HepG2 (cell line): ENCODE measurements around the gene MXD3. TPM values are rescaled to one million over a fixed set of nuclear protein-coding genes. Genes with fewer than 3 reads are reported as not detected.

Source experiments
- ATAC-seq: fragments of 200-7000 bp; cut with Tn5 transposase; 3 replicates; pipeline ENCODE4 v1.9.1; 2020; ENCODE audit warnings: mild to moderate bottlenecking, moderate library complexity
- BruUV-seq: library from RNA; stranded (reverse); fragments of 400-500 nt; replicated peaks from 2 replicates; lab custom pipeline; 2021; lab: Mats Ljungman, UMichigan
- CTCF ChIA-PET: fragments of 300-600 bp; formaldehyde crosslinking; extraction: SDS; loops from one replicate; lab custom pipeline; 2021; ENCODE audit warnings: low total read pairs, inconsistent platforms, low intra/inter-chr PET ratio; lab: Yijun Ruan, JAX
- POLR2A ChIA-PET: fragments of 350-600 bp; sonication (Branson Sonifier 250); formaldehyde crosslinking; loops from one replicate; lab custom pipeline; 2020; ENCODE audit warnings: antibody characterized with exemption, inconsistent platforms; lab: Yijun Ruan, JAX
- DNase-seq: peaks from one replicate; pipeline ENCODE4 v3.0.0-alpha.2; 2015; ENCODE audit warnings: low spot score
- FAIRE-seq: peaks from 3 replicates; lab custom pipeline; 2011; peaks lifted over from hg19 to GRCh38; lab: Jason Lieb, UNC
- H2AFZ ChIP-seq: one replicate; pipeline ENCODE4 v1.6.1; 2011; ENCODE audit warnings: low read length, inconsistent platforms
- H3K27ac ChIP-seq: fragments of 300-600 bp; 3 replicates; pipeline ENCODE4 v1.8.0; 2011; ENCODE audit warnings: mixed run types, mild to moderate bottlenecking, mixed read lengths, low read length, inconsistent platforms; ENCODE audit not compliant: insufficient read depth; ENCODE audit errors: extremely low read length
- H3K27me3 ChIP-seq, 2 experiments: fragments of 200-600 bp in 1 of 2; 2 replicates in 1 of 2; 3 replicates in 1 of 2; pipeline versions ENCODE4 v1.6.0 to v1.8.0; 2011; ENCODE audit warnings: low read length in 2 of 2, mild to moderate bottlenecking in 2 of 2, moderate library complexity in 2 of 2, inconsistent platforms in 1 of 2; ENCODE audit not compliant: insufficient read depth in 2 of 2, control insufficient read depth in 1 of 2
- H3K36me3 ChIP-seq, 2 experiments: fragments of 200-600 bp in 1 of 2; replicated peaks in 1 of 2; 2 replicates in 1 of 2; 3 replicates in 1 of 2; pipeline versions ENCODE4 v1.5.1 to v1.8.0; 2011; ENCODE audit warnings: low read length in 2 of 2, inconsistent platforms in 1 of 2; ENCODE audit not compliant: insufficient read depth in 2 of 2, control insufficient read depth in 1 of 2
- H3K4me1 ChIP-seq: 2 replicates; pipeline ENCODE4 v1.5.1; 2012; ENCODE audit warnings: low read length, inconsistent platforms; ENCODE audit not compliant: insufficient read depth
- H3K4me2 ChIP-seq: 2 replicates; pipeline ENCODE4 v1.6.0; 2011; ENCODE audit warnings: low read depth, low read length, inconsistent platforms
- H3K4me3 ChIP-seq, 3 experiments: fragments of 200-600 bp in 1 of 3; sonication (generic), shearing (Covaris generic) in 1 of 3; replicated peaks in 1 of 3; 2 replicates each; pipeline ENCODE4 v1.5.1; 2011 to 2016; ENCODE audit warnings: low read length in 3 of 3, inconsistent platforms in 2 of 3, low read depth in 2 of 3, mild to moderate bottlenecking in 2 of 3, control low read depth in 1 of 3, mixed read lengths in 1 of 3; ENCODE audit not compliant: insufficient read depth in 1 of 3
- H3K79me2 ChIP-seq: one replicate; pipeline ENCODE4 v1.6.1; 2011; ENCODE audit warnings: low read length, inconsistent platforms; ENCODE audit not compliant: insufficient read depth
- H3K9ac ChIP-seq: 2 replicates; pipeline ENCODE4 v1.6.0; 2011; ENCODE audit warnings: mild to moderate bottlenecking, low read depth, low read length, inconsistent platforms; ENCODE audit not compliant: insufficient read depth
- H3K9me3 ChIP-seq: 2 replicates; pipeline ENCODE4 v1.5.1; 2012; ENCODE audit warnings: mild to moderate bottlenecking, low read length
- H4K20me1 ChIP-seq: 2 replicates; pipeline ENCODE4 v1.6.0; 2011; ENCODE audit warnings: inconsistent platforms, mild to moderate bottlenecking, low read length, moderate library complexity; ENCODE audit not compliant: insufficient read depth
- CHCHD3 ChIP-seq: sonication (generic); formaldehyde crosslinking; IDR thresholded peaks from 2 replicates; pipeline ENCODE4 v1.8.0; 2022; ENCODE audit warnings: mild to moderate bottlenecking, missing genetic modification reagents, moderate library complexity
- CTCF ChIP-seq: sonication (generic); formaldehyde crosslinking; IDR thresholded peaks from 2 replicates; pipeline ENCODE4 v1.5.0; 2020; ENCODE audit warnings: mild to moderate bottlenecking, missing genetic modification reagents, moderate library complexity
- HNF4G ChIP-seq, 2 experiments: sonication (generic) in 1 of 2; formaldehyde crosslinking in 1 of 2; IDR thresholded peaks; 2 replicates each; pipeline versions ENCODE4 v1.4.0 to v1.6.1; 2011 to 2020; ENCODE audit warnings: borderline replicate concordance in 2 of 2, low read depth in 2 of 2, mild to moderate bottlenecking in 2 of 2, low read length in 1 of 2, missing genetic modification reagents in 1 of 2, moderate library complexity in 1 of 2
- PAF1 ChIP-seq: IDR thresholded peaks from 2 replicates; pipeline ENCODE4 v1.6.1; 2016; ENCODE audit warnings: missing genetic modification reagents, missing compliant biosample characterization
- TCF12 ChIP-seq, 2 experiments: fragments of 450-650 bp in 1 of 2; sonication (generic) in 1 of 2; formaldehyde crosslinking in 1 of 2; IDR thresholded peaks; 2 replicates each; pipeline versions ENCODE4 v1.6.1 to v1.8.0; 2017 to 2022; ENCODE audit warnings: antibody characterized with exemption in 1 of 2, mild to moderate bottlenecking in 1 of 2, missing genetic modification reagents in 1 of 2, moderate library complexity in 1 of 2
- TEAD2 ChIP-seq: sonication (generic); formaldehyde crosslinking; IDR thresholded peaks from 2 replicates; pipeline ENCODE4 v1.9.0; 2021; ENCODE audit warnings: missing genetic modification reagents
- THAP8 ChIP-seq: sonication (generic); formaldehyde crosslinking; IDR thresholded peaks from 2 replicates; pipeline ENCODE4 v1.5.1; 2020; ENCODE audit warnings: missing genetic modification reagents, mild to moderate bottlenecking, borderline replicate concordance
- USF2 ChIP-seq, 2 experiments: sonication (generic) in 1 of 2; formaldehyde crosslinking in 1 of 2; IDR thresholded peaks; 2 replicates each; pipeline versions ENCODE4 v1.5.1 to v1.6.1; 2011 to 2020; ENCODE audit warnings: borderline replicate concordance in 1 of 2, low read depth in 1 of 2, low read length in 1 of 2, mild to moderate bottlenecking in 1 of 2, missing genetic modification reagents in 1 of 2, moderate library complexity in 1 of 2
- ZBTB7A ChIP-seq: sonication (generic); formaldehyde crosslinking; IDR thresholded peaks from 2 replicates; pipeline ENCODE4 v1.8.0; 2022; ENCODE audit warnings: mild to moderate bottlenecking, missing genetic modification reagents
- ZNF225 ChIP-seq: sonication (generic); formaldehyde crosslinking; IDR thresholded peaks from 2 replicates; pipeline ENCODE4 v1.4.0; 2020; ENCODE audit warnings: mild to moderate bottlenecking, missing genetic modification reagents
- ZNF724P ChIP-seq: sonication (generic); formaldehyde crosslinking; IDR thresholded peaks from 2 replicates; pipeline ENCODE4 v1.8.0; 2022; ENCODE audit warnings: missing genetic modification reagents, borderline replicate concordance
- ZZZ3 ChIP-seq: sonication (generic); formaldehyde crosslinking; IDR thresholded peaks from 2 replicates; pipeline ENCODE4 v1.4.0; 2020; ENCODE audit warnings: missing genetic modification reagents, mild to moderate bottlenecking, borderline replicate concordance
- WGBS: methylation state at CpG from one replicate; pipeline ENCODE4 v1.1.6; 2017; ENCODE audit warnings: low lambda C conversion rate; 5-methylcytosine and 5-hydroxymethylcytosine counted together
- in situ Hi-C: cut with HindIII; loops from 2 replicates; pipeline ENCODE4 v1.10.0; 2017; ENCODE audit warnings: low pct_unique_long_range_greater_than_20kb; ENCODE audit not compliant: extremely low pct_ligation_motif_present
- intact Hi-C: fragments of 100-400 bp; cut with micrococcal nuclease; formaldehyde crosslinking; loops from one replicate; pipeline ENCODE4 v1.10.0; 2022; ENCODE audit not compliant: unreplicated experiment
- polyA plus RNA-seq, 8 experiments: library from polyadenylated mRNA; depleted of rRNA in 3 of 8; stranded (reverse) in 7 of 8; unstranded in 1 of 8; fragments of >200 nt; fragmentation: Illumina TruSeq in 4 of 8; extraction: Trizol in 4 of 8; gene quantifications; 2 replicates each; pipeline versions ENCODE4 v1.2.1 to v1.2.3, GENCODE V29; 2011 to 2016; ENCODE audit warnings: low read depth in 4 of 8, missing spikeins in 1 of 8, mixed read lengths in 1 of 8; ENCODE audit not compliant: insufficient read depth in 1 of 8
- total RNA-seq, 5 experiments: library from RNA; depleted of rRNA; stranded (reverse); fragments of >200 nt; fragmentation: Illumina TruSeq; extraction: Trizol; gene quantifications; 2 replicates each; pipeline ENCODE4 v1.2.3, GENCODE V29; 2016; ENCODE audit warnings: low read depth in 1 of 5

Gene MXD3
- total and polyA plus RNA-seq, 2 of the 13 experiments (the other 11 are each of a cell fraction or from before 2014, with no cell fraction given) = 10.5 to 12.8 TPM

GRCh38 chr5:177308740-177309139 lies 3.0 kb downstream of the MXD3 start:
- no peaks in the 10 kb centered on the region for H3K9me3 ChIP-seq
- no peak overlapping the region for H3K9ac ChIP-seq
- CTCF ChIA-PET = interaction anchor here (1.6 kb wide), 1 partner anchor 28 kb away, joined by 9 read pairs; no protein-coding TSS in a partner anchor
- intact Hi-C loops (no loop called here), in situ Hi-C loops (no loop called here)
- H3K27me3 ChIP-seq = no peaks in the 10 kb centered on the region; a peak in 1 of 5 replicates
- H3K27ac ChIP-seq = no peak overlapping the region
- no peak for ATAC-seq
- WGBS = 96% methylated on average over 11 of the region's 11 CpGs
- H2AFZ ChIP-seq = no peak overlapping the region
- no peak for DNase-seq
- BruUV-seq = no TSS peak
- H3K36me3 ChIP-seq = peaks cover 7 to 27% of the 10 kb centered on the region in 2 experiments
- H3K4me3 ChIP-seq = no peak overlapping the region
- POLR2A ChIA-PET = interaction anchor here (0.9 to 1.9 kb wide), 4 partner anchors 43 to 146 kb away, joined by 3 to 7 read pairs (median 4); partner anchors contain the start of gene LMAN2
- TF ChIP-seq ZZZ3 = no peak
- TF ChIP-seq HNF4G (IDR thresholded peaks at IDR 0.05; ENCODE audit: borderline replicate concordance, low read depth, low read length) = no peak
- no peak for TF ChIP-seq HNF4G (CRISPR knock-in tag; IDR thresholded peaks at IDR 0.05; ENCODE audit: borderline replicate concordance, low read depth)
- no peak for TF ChIP-seq TEAD2 (CRISPR knock-in tag)
- no peak for TF ChIP-seq CTCF
- TF ChIP-seq CHCHD3 (CRISPR knock-in tag) = no peak
- no peak for TF ChIP-seq PAF1 (CRISPR knock-in tag)
- no peak for TF ChIP-seq USF2 (IDR thresholded peaks at IDR 0.05; ENCODE audit: low read depth, low read length)
- TF ChIP-seq USF2 (CRISPR knock-in tag; IDR thresholded peaks at IDR 0.05; ENCODE audit: borderline replicate concordance) = no peak
- TF ChIP-seq ZNF225 (CRISPR knock-in tag) = no peak
- no peak for TF ChIP-seq ZNF724P (CRISPR knock-in tag)
- TF ChIP-seq TCF12 (IDR thresholded peaks at IDR 0.05) = no peak
- TF ChIP-seq TCF12 (CRISPR knock-in tag; IDR thresholded peaks at IDR 0.05) = no peak
- no peak for TF ChIP-seq THAP8 (CRISPR knock-in tag)
- no peak for TF ChIP-seq ZBTB7A
- H3K79me2 ChIP-seq = peaks cover 24% of the 10 kb centered on the region
- H3K4me2 ChIP-seq = no peak overlapping the region
- no peak for FAIRE-seq
- peaks cover 24% of the 10 kb centered on the region for H4K20me1 ChIP-seq
- peaks cover 49% of the 10 kb centered on the region for H3K4me1 ChIP-seq
